Keratinocyte (primary cell): ENCODE measurements around the gene SLC25A1. TPM values are rescaled to one million over a fixed set of nuclear protein-coding genes. Genes with fewer than 3 reads are reported as not detected.

ENCODE experiments used
- DNase-seq: peaks from one replicate; pipeline ENCODE4 v3.0.0-alpha.2; 2011; ENCODE audit warnings: low read depth, missing footprints, low spot score
- FAIRE-seq: peaks from 2 replicates; lab custom pipeline; 2011; peaks lifted over from hg19 to GRCh38; lab: Jason Lieb, UNC
- H2AFZ ChIP-seq: 2 replicates; pipeline ENCODE4 v1.6.0; 2012; ENCODE audit warnings: low read length, control low read depth, inconsistent platforms; ENCODE audit not compliant: control insufficient read depth
- H3K27ac ChIP-seq: 2 replicates; pipeline ENCODE4 v1.5.1; 2011; ENCODE audit warnings: low read length; ENCODE audit not compliant: control insufficient read depth, insufficient read depth
- H3K27me3 ChIP-seq: 3 replicates; pipeline ENCODE4 v1.6.0; 2011; ENCODE audit warnings: low read length; ENCODE audit not compliant: control insufficient read depth, insufficient read depth; ENCODE audit errors: extremely low read depth
- H3K36me3 ChIP-seq, 2 experiments: 2 replicates in 1 of 2; 3 replicates in 1 of 2; pipeline ENCODE4 v1.5.1; 2011; ENCODE audit warnings: low read length in 2 of 2, mild to moderate bottlenecking in 1 of 2; ENCODE audit not compliant: control insufficient read depth in 2 of 2, insufficient read depth in 2 of 2; ENCODE audit errors: extremely low read depth in 1 of 2
- H3K4me1 ChIP-seq: 3 replicates; pipeline ENCODE4 v1.5.1; 2011; ENCODE audit warnings: low read length; ENCODE audit not compliant: control insufficient read depth, insufficient read depth; ENCODE audit errors: extremely low read depth
- H3K4me2 ChIP-seq: 3 replicates; pipeline ENCODE4 v1.6.0; 2011; ENCODE audit warnings: low read depth, low read length; ENCODE audit not compliant: control insufficient read depth, insufficient read depth; ENCODE audit errors: extremely low read depth
- H3K4me3 ChIP-seq, 3 experiments: fragments of 200-600 bp in 1 of 3; sonication (generic) in 1 of 3; 2 replicates in 2 of 3; 3 replicates in 1 of 3; pipeline ENCODE4 v1.5.1; 2011 to 2016; ENCODE audit warnings: low read length in 3 of 3, mild to moderate bottlenecking in 3 of 3, control low read depth in 2 of 3, inconsistent platforms in 1 of 3, low read depth in 1 of 3, mixed read lengths in 1 of 3, mixed run types in 1 of 3, moderate library complexity in 1 of 3; ENCODE audit not compliant: control insufficient read depth in 2 of 3, insufficient read depth in 2 of 3; ENCODE audit errors: extremely low read depth in 1 of 3
- H3K79me2 ChIP-seq: 2 replicates; pipeline ENCODE4 v1.6.0; 2012; ENCODE audit warnings: low read length; ENCODE audit not compliant: control insufficient read depth, insufficient read depth
- H3K9ac ChIP-seq: 3 replicates; pipeline ENCODE4 v1.6.0; 2011; ENCODE audit warnings: low read length; ENCODE audit not compliant: control insufficient read depth, insufficient read depth; ENCODE audit errors: extremely low read depth
- H3K9me1 ChIP-seq: 3 replicates; pipeline ENCODE4 v1.6.0; 2011; ENCODE audit warnings: low read length; ENCODE audit not compliant: control insufficient read depth, insufficient read depth; ENCODE audit errors: extremely low read depth
- H3K9me3 ChIP-seq: 2 replicates; pipeline ENCODE4 v1.5.1; 2012; ENCODE audit warnings: low read depth, low read length; ENCODE audit not compliant: control insufficient read depth
- H4K20me1 ChIP-seq: 3 replicates; pipeline ENCODE4 v1.6.0; 2011; ENCODE audit warnings: low read length; ENCODE audit not compliant: control insufficient read depth, insufficient read depth; ENCODE audit errors: extremely low read depth
- CTCF ChIP-seq, 3 experiments: IDR thresholded peaks in 1 of 3; conservative IDR thresholded peaks in 1 of 3; optimal IDR thresholded peaks in 1 of 3; 2 replicates in 2 of 3; 3 replicates in 1 of 3; pipeline versions ENCODE3 to v1.5.1; 2011; ENCODE audit warnings: low read length in 3 of 3, mild to moderate bottlenecking in 3 of 3, moderate library complexity in 2 of 3, control low read depth in 1 of 3, inconsistent platforms in 1 of 3; ENCODE audit not compliant: insufficient read depth in 2 of 3; ENCODE audit errors: extremely low read depth in 1 of 3
- EZH2 ChIP-seq: IDR thresholded peaks from one replicate; pipeline ENCODE4 v1.6.1; 2012; ENCODE audit warnings: inconsistent platforms, mild to moderate bottlenecking, low read length, moderate library complexity
- dilution Hi-C: fragments of 300-500 bp; cut with MboI; formaldehyde crosslinking; loops from one replicate; pipeline ENCODE4 v1.7.0; 2020; ENCODE audit warnings: low sequenced_read_pairs; ENCODE audit not compliant: extremely low pct_ligation_motif_present
- polyA plus RNA-seq, 5 experiments: library from polyadenylated mRNA; depleted of rRNA in 3 of 5; stranded (reverse) in 3 of 5; stranded (forward) in 1 of 5; unstranded in 1 of 5; fragments of >200 nt; gene quantifications; 1 replicate in 1 of 5; 2 replicates in 3 of 5; 3 replicates in 1 of 5; pipeline versions ENCODE4 v1.2.1 to v1.2.3, GENCODE V29; 2011 to 2012; ENCODE audit warnings: missing spikeins in 2 of 5, low read depth in 1 of 5, low replicate concordance in 1 of 5

SLC25A1 gene
- polyA plus RNA-seq, 1 donor (not counting 4 experiments of a cell fraction or from before 2014, with no cell fraction given), result 27.7 TPM

GRCh38 chr22:19133561-19133960 is 45.0 kb downstream of the SLC25A1 start:
- H3K9me1 ChIP-seq, result peaks cover 3% of the 10 kb centered on the region
- no peak for TF ChIP-seq EZH2
- H4K20me1 ChIP-seq, result no peaks in the 10 kb centered on the region
- no peak overlapping the region for H2AFZ ChIP-seq
- H3K36me3 ChIP-seq, result peaks cover 17 to 31% of the 10 kb centered on the region in 2 experiments
- H3K4me2 ChIP-seq, result no peak overlapping the region
- H3K27ac ChIP-seq, result no peak overlapping the region
- FAIRE-seq, result no peak
- no peaks in the 10 kb centered on the region for H3K9me3 ChIP-seq
- no peaks in the 10 kb centered on the region for H3K27me3 ChIP-seq
- DNase-seq, result no peak
- no peak overlapping the region for H3K9ac ChIP-seq
- dilution Hi-C loops, result no loop called here
- peaks cover 19% of the 10 kb centered on the region for H3K4me1 ChIP-seq
- no peaks in the 10 kb centered on the region for H3K79me2 ChIP-seq
- H3K4me3 ChIP-seq, result no peak overlapping the region

- Histone ChIP-seq H3K27ac (no peak overlapping the region), H3K36me3 (peaks cover 17 to 25% of the 10 kb centered on the region in 2 experiments)
- DNase-seq, result no peak
Measured at GRCh38 chr22:19132693-19133400, 45.7 kb downstream of the SLC25A1 start.

More at GRCh38 chr22:19132693-19133400, 45.7 kb downstream of the SLC25A1 start:
- Histone ChIP-seq H3K4me1 (peaks cover 19% of the 10 kb centered on the region), H2AFZ (no peak overlapping the region), H3K4me2 (no peak overlapping the region), H3K4me3 (no peak overlapping the region), H3K79me2 (no peaks in the 10 kb centered on the region), H3K9me1 (peaks cover 3% of the 10 kb centered on the region), H3K27me3 (no peaks in the 10 kb centered on the region), H3K9ac (no peak overlapping the region), H4K20me1 (no peaks in the 10 kb centered on the region), H3K9me3 (no peaks in the 10 kb centered on the region)
- dilution Hi-C loops, result no loop called here
- TF ChIP-seq EZH2 (no peak), CTCF (optimal IDR thresholded peaks at IDR 0.05 in 1 of 3, IDR thresholded peaks at IDR 0.05 in 1 of 3, conservative IDR thresholded peaks at IDR 0.05 in 1 of 3; ENCODE audit: extremely low read depth in 1 of 3, insufficient read depth in 2 of 3, low read length in 3 of 3) (no peak)
- no peak for FAIRE-seq
